PC-3 (cell line): ENCODE measurements around the gene DPEP2. TPM values are rescaled to one million over a fixed set of nuclear protein-coding genes. Genes with fewer than 3 reads are reported as not detected.
A peak's percentile ranks its signal among the peaks of the same experiment; 100 is the strongest.

Experiments used
- ATAC-seq: fragments of 200-7000 bp; cut with Tn5 transposase; 2 replicates; pipeline ENCODE4 v1.9.1; 2020; ENCODE audit warnings: mild to moderate bottlenecking, moderate library complexity
- BruUV-seq: library from RNA; stranded (reverse); fragments of 400-500 nt; replicated peaks from 2 replicates; lab custom pipeline; 2021; lab: Mats Ljungman, UMichigan
- CTCF ChIA-PET: fragments of 300-600 bp; sonication (Branson Sonifier 250); formaldehyde crosslinking; loops from one replicate; lab custom pipeline; 2022; ENCODE audit warnings: antibody characterized with exemption; lab: Charles Lee
- POLR2A ChIA-PET: fragments of 300-600 bp; sonication (Branson Sonifier 250); formaldehyde crosslinking; loops from one replicate; lab custom pipeline; 2022; ENCODE audit warnings: antibody characterized with exemption; ENCODE audit not compliant: unreplicated experiment; lab: Charles Lee
- DNase-seq: peaks from one replicate; pipeline ENCODE4 v3.0.0-alpha.2; 2015
- H2AFZ ChIP-seq: fragments of 300-600 bp; sonication (generic); 2 replicates; pipeline ENCODE4 v1.6.0; 2016; ENCODE audit warnings: antibody characterized with exemption, low read length
- H3F3A ChIP-seq: fragments of 300-600 bp; sonication (generic); one replicate; pipeline ENCODE4 v1.6.0; 2017; ENCODE audit warnings: antibody characterized with exemption, low read length, control low read depth, mild to moderate bottlenecking; ENCODE audit not compliant: unreplicated experiment
- H3K27ac ChIP-seq: fragments of 300-600 bp; sonication (generic); 2 replicates; pipeline ENCODE4 v1.5.1; 2016; ENCODE audit warnings: mild to moderate bottlenecking, low read length
- H3K27me3 ChIP-seq: fragments of 300-600 bp; sonication (generic); 2 replicates; pipeline ENCODE4 v1.6.1; 2016; ENCODE audit warnings: low read length, mixed read lengths
- H3K36me3 ChIP-seq: fragments of 300-600 bp; sonication (generic); 2 replicates; pipeline ENCODE4 v1.6.1; 2016; ENCODE audit warnings: low read depth, mixed run types, low read length, mixed read lengths
- H3K4me1 ChIP-seq: fragments of 300-600 bp; sonication (generic); 2 replicates; pipeline ENCODE4 v1.5.1; 2016; ENCODE audit warnings: low read length; ENCODE audit not compliant: insufficient read depth
- H3K4me2 ChIP-seq: fragments of 300-600 bp; sonication (generic); 2 replicates; pipeline ENCODE4 v1.6.0; 2016; ENCODE audit warnings: low read length
- H3K4me3 ChIP-seq: fragments of 300-600 bp; sonication (generic); 2 replicates; pipeline ENCODE4 v1.5.1; 2016; ENCODE audit warnings: mild to moderate bottlenecking, low read length, mixed read lengths
- H3K79me2 ChIP-seq: fragments of 300-600 bp; sonication (generic); 2 replicates; pipeline ENCODE4 v1.6.1; 2017; ENCODE audit warnings: low read length, mixed read lengths
- H3K9ac ChIP-seq: fragments of 300-600 bp; sonication (generic); 2 replicates; pipeline ENCODE4 v1.6.0; 2016; ENCODE audit warnings: mild to moderate bottlenecking, low read length
- H3K9me2 ChIP-seq: fragments of 300-600 bp; sonication (generic); replicated peaks from 2 replicates; pipeline ENCODE4 v1.6.1; 2016; ENCODE audit warnings: mixed run types, low read length, mixed read lengths
- H3K9me3 ChIP-seq: fragments of 300-600 bp; sonication (generic); 2 replicates; pipeline ENCODE4 v1.6.1; 2016; ENCODE audit warnings: low read length, mixed read lengths
- H4K20me1 ChIP-seq: fragments of 300-600 bp; sonication (generic); 2 replicates; pipeline ENCODE4 v1.6.1; 2016; ENCODE audit warnings: low read length, mixed read lengths
- CTCF ChIP-seq: fragments of 300-600 bp; sonication (generic); conservative IDR thresholded peaks from 2 replicates; pipeline ENCODE4 v1.5.1; 2017; ENCODE audit warnings: antibody characterized with exemption, low read depth, mild to moderate bottlenecking, low read length
- EZH2 ChIP-seq: fragments of 300-600 bp; sonication (generic); IDR thresholded peaks from one replicate; pipeline ENCODE4 v1.6.1; 2017; ENCODE audit warnings: antibody characterized with exemption, mild to moderate bottlenecking, low read length; ENCODE audit not compliant: unreplicated experiment
- EZH2phosphoT487 ChIP-seq: fragments of 300-600 bp; sonication (generic); IDR thresholded peaks from 2 replicates; pipeline ENCODE4 v1.6.1; 2018; ENCODE audit warnings: mild to moderate bottlenecking, antibody characterized with exemption, low read length, borderline replicate concordance
- intact Hi-C: fragments of 100-400 bp; cut with micrococcal nuclease; formaldehyde crosslinking; loops from 2 replicates; pipeline ENCODE4 v1.9.0; 2023
- total RNA-seq: library from RNA; depleted of rRNA; stranded (reverse); fragments of >200 nt; gene quantifications from 2 replicates; pipeline ENCODE4 v1.2.3, GENCODE V29; 2014

The DPEP2 gene
- total RNA-seq, 1 experiment from 2014 or later = not detected

GRCh38 chr16:67949645-67950044, 49.6 kb downstream of the DPEP2 start:
- intact Hi-C loops = no loop called here
- no peaks in the 10 kb centered on the region for H3K9me2 ChIP-seq
- CTCF ChIA-PET = interaction anchor here (0.6 kb wide), 1 partner anchor 65 kb away, joined by 4 read pairs; the partner anchor contains the start of gene NRN1L

GRCh38 chr16:67948015-67948414, 51.3 kb downstream of the DPEP2 start:
- ChIA-PET CTCF (no interaction called here), POLR2A (no interaction called here)
- no peak overlapping the region for H3K27ac ChIP-seq
- no peak overlapping the region for H3K4me3 ChIP-seq
- no peaks in the 10 kb centered on the region for H3K79me2 ChIP-seq
- H3F3A ChIP-seq = no peaks in the 10 kb centered on the region
- H3K4me2 ChIP-seq = no peak overlapping the region
- intact Hi-C loops = no loop called here
- BruUV-seq = no TSS peak
- H4K20me1 ChIP-seq = no peaks in the 10 kb centered on the region
- no peaks in the 10 kb centered on the region for H3K27me3 ChIP-seq
- H3K9me3 ChIP-seq = no peaks in the 10 kb centered on the region
- no peak overlapping the region for H3K9ac ChIP-seq
- TF ChIP-seq CTCF (no peak), EZH2phosphoT487 (no peak), EZH2 (no peak)
- peak; percentile 47 for ATAC-seq
- no peaks in the 10 kb centered on the region; the same call in 1 of the 2 replicates for H3K36me3 ChIP-seq
- peak; percentile 17 for DNase-seq
- no peaks in the 10 kb centered on the region for H3K9me2 ChIP-seq
- no peak overlapping the region for H2AFZ ChIP-seq
- H3K4me1 ChIP-seq = no peaks in the 10 kb centered on the region

More at GRCh38 chr16:67949645-67950044, 49.6 kb downstream of the DPEP2 start:
- no peaks in the 10 kb centered on the region; the same call in 1 of the 2 replicates for H3K36me3 ChIP-seq
- no peaks in the 10 kb centered on the region for H3F3A ChIP-seq
- no peak for TF ChIP-seq CTCF
- no peak for TF ChIP-seq EZH2
- TF ChIP-seq EZH2phosphoT487 = no peak
- no peak overlapping the region for H3K4me2 ChIP-seq
- no peaks in the 10 kb centered on the region for H3K4me1 ChIP-seq
- no peak overlapping the region for H3K27ac ChIP-seq
- POLR2A ChIA-PET = no interaction called here
- BruUV-seq = no TSS peak
- H3K4me3 ChIP-seq = no peak overlapping the region
- no peaks in the 10 kb centered on the region for H3K27me3 ChIP-seq
- no peak overlapping the region for H2AFZ ChIP-seq
- no peaks in the 10 kb centered on the region for H3K79me2 ChIP-seq
- ATAC-seq = no peak
- H4K20me1 ChIP-seq = no peaks in the 10 kb centered on the region
- no peak for DNase-seq
- no peaks in the 10 kb centered on the region for H3K9me3 ChIP-seq
- H3K9ac ChIP-seq = no peak overlapping the region

GRCh38 chr16:67946966-67947558, 52.2 kb downstream of the DPEP2 start:
- no peak for DNase-seq

More at GRCh38 chr16:67946966-67947558, 52.2 kb downstream of the DPEP2 start:
- Histone ChIP-seq H3K36me3 (no peaks in the 10 kb centered on the region; the same call in 1 of the 2 replicates), H3K4me3 (no peak overlapping the region), H3K9ac (no peak overlapping the region), H3K79me2 (no peaks in the 10 kb centered on the region), H2AFZ (no peak overlapping the region), H3K27me3 (no peaks in the 10 kb centered on the region), H3K4me2 (no peak overlapping the region), H3K4me1 (no peaks in the 10 kb centered on the region), H3K27ac (no peak overlapping the region), H4K20me1 (no peaks in the 10 kb centered on the region), H3K9me3 (no peaks in the 10 kb centered on the region), H3F3A (no peaks in the 10 kb centered on the region), H3K9me2 (no peaks in the 10 kb centered on the region)
- ATAC-seq = no peak
- BruUV-seq = no TSS peak
- CTCF ChIA-PET = no interaction called here
- intact Hi-C loops = no loop called here
- POLR2A ChIA-PET = no interaction called here
- TF ChIP-seq EZH2 (no peak), CTCF (no peak), EZH2phosphoT487 (no peak)
